HG03159 (cell line): ENCODE measurements around the gene PRKCG.
A peak's percentile ranks its signal among the peaks of the same experiment; 100 is the strongest.

ENCODE experiments used
- ATAC-seq: cut with Tn5 transposase; IDR thresholded peaks from one replicate; pipeline ENCODE4 v1.9.1; 2021; ENCODE audit warnings: mild to moderate bottlenecking, moderate library complexity; ENCODE audit not compliant: unreplicated experiment

The PRKCG gene

GRCh38 chr19:53871454-53871853 is 10.5 kb upstream of the PRKCG start:
- no peak for ATAC-seq

- no peak for ATAC-seq
These were observed 9.2 kb upstream of the PRKCG start for GRCh38 chr19:53872762-53873161.

GRCh38 chr19:53873773-53874605 is 8.0 kb upstream of the PRKCG start:
- no peak for ATAC-seq

- no peak for ATAC-seq
These were observed 7.4 kb upstream of the PRKCG start for GRCh38 chr19:53874606-53874990.

- ATAC-seq = no peak
These were observed 6.2 kb upstream of the PRKCG start for GRCh38 chr19:53875602-53876325.

GRCh38 chr19:53876651-53877224 is 5.3 kb upstream of the PRKCG start:
- ATAC-seq = no peak

- ATAC-seq = no peak
These were observed 4.6 kb upstream of the PRKCG start for GRCh38 chr19:53877361-53877766.

- ATAC-seq = no peak
These were observed 3.2 kb upstream of the PRKCG start for GRCh38 chr19:53878776-53879139.

GRCh38 chr19:53879140-53880081 is 2.6 kb upstream of the PRKCG start:
- peak; percentile 78 for ATAC-seq

- ATAC-seq = no peak
These were observed 1.1 kb upstream of the PRKCG start for GRCh38 chr19:53880711-53881481.

- no peak for ATAC-seq
These were observed 524 bp downstream of the PRKCG start for GRCh38 chr19:53882391-53883050.

GRCh38 chr19:53883231-53883661 is 1.2 kb downstream of the PRKCG start:
- no peak for ATAC-seq

GRCh38 chr19:53883741-53884140 is 1.7 kb downstream of the PRKCG start:
- no peak for ATAC-seq

- ATAC-seq = no peak
These were observed 2.3 kb downstream of the PRKCG start for GRCh38 chr19:53884256-53884655.

- no peak for ATAC-seq
These were observed 3.0 kb downstream of the PRKCG start for GRCh38 chr19:53885036-53885435.

- ATAC-seq = no peak
These were observed 10.4 kb downstream of the PRKCG start for GRCh38 chr19:53892301-53892980.

- ATAC-seq = no peak
These were observed 11.0 kb downstream of the PRKCG start for GRCh38 chr19:53892981-53893325.

- no peak for ATAC-seq
These were observed 12.7 kb downstream of the PRKCG start for GRCh38 chr19:53894707-53895106.

- no peak for ATAC-seq
These were observed 14.7 kb downstream of the PRKCG start for GRCh38 chr19:53896682-53897081.
